Osteoblast (primary cell): ENCODE data around the gene TSSC4. TPM values are rescaled to one million over a fixed set of nuclear protein-coding genes. Genes with fewer than 3 reads are reported as not detected.

Experiments
- DNase-seq: peaks from one replicate; pipeline ENCODE4 v3.0.0; 2011; ENCODE audit warnings: low spot score, mixed read lengths; ENCODE audit not compliant: insufficient read length; ENCODE audit errors: missing footprints
- H2AFZ ChIP-seq: 2 replicates; pipeline ENCODE4 v1.6.0; 2011; ENCODE audit warnings: mild to moderate bottlenecking, low read length
- H3K27ac ChIP-seq: 2 replicates; pipeline ENCODE4 v1.5.1; 2011; ENCODE audit warnings: mild to moderate bottlenecking, low read depth, low read length, moderate library complexity
- H3K27me3 ChIP-seq: 2 replicates; pipeline ENCODE4 v1.6.0; 2012; ENCODE audit warnings: mild to moderate bottlenecking, control low read depth, inconsistent platforms, low read length, moderate library complexity; ENCODE audit not compliant: insufficient read depth
- H3K36me3 ChIP-seq: 2 replicates; pipeline ENCODE4 v1.5.1; 2011; ENCODE audit warnings: mild to moderate bottlenecking, low read length, control low read depth, moderate library complexity; ENCODE audit not compliant: insufficient read depth
- H3K4me1 ChIP-seq: 2 replicates; pipeline ENCODE4 v1.5.1; 2011; ENCODE audit warnings: mild to moderate bottlenecking, low read length, control low read depth, moderate library complexity; ENCODE audit not compliant: insufficient read depth
- H3K4me2 ChIP-seq: 2 replicates; pipeline ENCODE4 v1.6.0; 2011; ENCODE audit warnings: mild to moderate bottlenecking, low read length; ENCODE audit not compliant: insufficient read depth
- H3K4me3 ChIP-seq: fragments of 200-600 bp; sonication (generic); 3 replicates; pipeline ENCODE4 v1.5.1; 2012; ENCODE audit warnings: mild to moderate bottlenecking, low read length, inconsistent platforms; ENCODE audit not compliant: insufficient read depth
- H3K79me2 ChIP-seq: 2 replicates; pipeline ENCODE4 v1.6.0; 2012; ENCODE audit warnings: mild to moderate bottlenecking, low read length, control low read depth, inconsistent platforms; ENCODE audit not compliant: insufficient read depth
- H3K9me3 ChIP-seq: 2 replicates; pipeline ENCODE4 v1.5.1; 2011; ENCODE audit warnings: low read depth, low read length, control low read depth
- H4K20me1 ChIP-seq: 2 replicates; pipeline ENCODE4 v1.6.0; 2012; ENCODE audit warnings: mild to moderate bottlenecking, low read length, control low read depth; ENCODE audit not compliant: insufficient read depth
- CTCF ChIP-seq: IDR thresholded peaks from 2 replicates; pipeline ENCODE4 v1.5.1; 2011; ENCODE audit warnings: mild to moderate bottlenecking, low read depth, low read length, moderate library complexity; ENCODE audit errors: extremely low read depth
- small RNA-seq: library from RNA; depleted of rRNA; stranded (forward); fragments of <200 nt; gene quantifications from one replicate; pipeline ENCODE3, GENCODE V24; 2012
- total RNA-seq: library from RNA; depleted of rRNA; stranded (reverse); fragments of >200 nt; gene quantifications from 2 replicates; pipeline ENCODE4 v1.2.3, GENCODE V29; 2012

Gene TSSC4
- total RNA-seq, 1 donor, result 46.7 TPM

- no peaks in the 10 kb centered on the region for H4K20me1 ChIP-seq
- no peak overlapping the region for H3K27ac ChIP-seq
- TF ChIP-seq CTCF, result no peak
- H3K79me2 ChIP-seq, result no peaks in the 10 kb centered on the region
- DNase-seq, result peak; percentile 51
- no peaks in the 10 kb centered on the region for H3K27me3 ChIP-seq
- no peak overlapping the region for H3K4me3 ChIP-seq
- no peaks in the 10 kb centered on the region for H3K4me1 ChIP-seq
- H2AFZ ChIP-seq, result no peak overlapping the region
- H3K4me2 ChIP-seq, result no peak overlapping the region
- H3K9me3 ChIP-seq, result no peaks in the 10 kb centered on the region
- no peaks in the 10 kb centered on the region for H3K36me3 ChIP-seq
Observed at GRCh38 chr11:2453436-2453835, 52.9 kb downstream of the TSSC4 start.

Small RNA genes lying within 50 kb of the gene (small RNA-seq; reads per million reads assigned to genes)
- not detected for gene RF00019

Other genes with a start within 250 kb of the TSSC4 start
- gene INS, start 239.5 kb upstream of the TSSC4 start, total RNA-seq, result not detected in 2 replicates
- under 0.01 TPM in 1 of 2 replicates, not detected in the other for gene TH, start 228.9 kb upstream of the TSSC4 start, total RNA-seq
- gene ASCL2, start 130.2 kb upstream of the TSSC4 start, total RNA-seq, result not detected in 2 replicates
- 0.29 and 0.36 TPM in 2 replicates for gene C11orf21, start 98.8 kb upstream of the TSSC4 start, total RNA-seq
- gene TSPAN32, start 98.7 kb upstream of the TSSC4 start, total RNA-seq, result 0.59 and 1.4 TPM in 2 replicates
- gene CD81, start 23.4 kb upstream of the TSSC4 start, total RNA-seq, result 184 and 195 TPM in 2 replicates
- gene TRPM5, start 43.8 kb downstream of the TSSC4 start, total RNA-seq, result under 0.01 TPM in 1 of 2 replicates, not detected in the other
- not detected in 2 replicates for gene KCNQ1, start 44.3 kb downstream of the TSSC4 start, total RNA-seq